Heart left ventricle (tissue), 16 donors: Measurements from ENCODE around the gene HES5. TPM values are rescaled to one million over a fixed set of nuclear protein-coding genes. Genes with fewer than 3 reads are reported as not detected.

Experiments
- ATAC-seq, 4 donors: fragments of 200-7000 bp; cut with Tn5 transposase; one replicate each; pipeline ENCODE4 v1.9.1; 2020 to 2022; ENCODE audit warnings: moderate library complexity in 4 of 4, mild to moderate bottlenecking in 3 of 4, moderate number of reproducible peaks in 1 of 4
- DNase-seq, 5 donors: peaks; one replicate each; pipeline ENCODE4 v3.0.0-alpha.2; 2020
- H3K27ac ChIP-seq, 12 donors: fragments of 200-600 bp; sonication (generic) in 4 of 12; one replicate each; pipeline versions ENCODE4 v1.5.0 to v1.8.0; 2016 to 2022; ENCODE audit warnings: mild to moderate bottlenecking in 2 of 12
- H3K27me3 ChIP-seq, 9 donors: fragments of 200-600 bp; sonication (generic) in 2 of 9; one replicate each; pipeline versions ENCODE4 v1.5.1 to v1.8.0; 2016 to 2022; ENCODE audit warnings: mild to moderate bottlenecking in 3 of 9
- H3K36me3 ChIP-seq, 9 donors: fragments of 200-600 bp; sonication (generic) in 2 of 9; one replicate each; pipeline versions ENCODE4 v1.5.0 to v1.8.0; 2018 to 2022; ENCODE audit warnings: mild to moderate bottlenecking in 2 of 9
- H3K4me1 ChIP-seq, 12 donors: fragments of 200-600 bp; sonication (generic) in 4 of 12; one replicate each; pipeline versions ENCODE4 v1.5.0 to v1.8.0; 2016 to 2022; ENCODE audit warnings: mild to moderate bottlenecking in 3 of 12
- H3K4me3 ChIP-seq, 12 donors: fragments of 200-600 bp; sonication (generic) in 4 of 12; one replicate each; pipeline versions ENCODE4 v1.5.0 to v1.8.0; 2017 to 2022; ENCODE audit warnings: mild to moderate bottlenecking in 9 of 12, moderate library complexity in 4 of 12
- H3K9me3 ChIP-seq, 12 donors: fragments of 200-600 bp; sonication (generic) in 4 of 12; one replicate each; pipeline versions ENCODE4 v1.5.0 to v1.8.0; 2016 to 2022; ENCODE audit warnings: mild to moderate bottlenecking in 1 of 12
- POLR2A ChIP-seq, 2 donors: fragments of 450-650 bp; IDR thresholded peaks; one replicate each; pipeline ENCODE4 v1.6.1; 2017; ENCODE audit warnings: antibody characterized with exemption in 2 of 2, mild to moderate bottlenecking in 2 of 2, moderate library complexity in 2 of 2
- WGBS, 4 donors: extraction: QIAGEN DNeasy Blood & Tissue Kit in 2 of 4; methylation state at CpG; one replicate each; pipeline versions ENCODE4 v1.1.5 to v1.1.7; 2013 to 2018; 5-methylcytosine and 5-hydroxymethylcytosine counted together
- intact Hi-C, 10 donors: fragments of 100-400 bp; cut with DNase I; formaldehyde crosslinking; loops; one replicate each; pipeline versions ENCODE4 v1.11.1 to v1.14.2; 2022
- polyA plus RNA-seq, 2 donors: library from polyadenylated mRNA; stranded (reverse); fragments of 200-250 nt; gene quantifications; one replicate each; pipeline ENCODE4 v1.2.3, GENCODE V29; 2013
- total RNA-seq, 9 donors: library from RNA; depleted of rRNA in 2 of 9; stranded (reverse); fragments of >200 nt in 2 of 9; fragmentation: NEBNext Ultra II Directional in 3 of 9; extraction: Animal tissue kit (Norgen Biotek cat#: 25700) in 3 of 9; gene quantifications; one replicate each; pipeline versions ENCODE4 v1.1.0 to v1.2.4, GENCODE V29; 2016 to 2023
- TF ChIP-seq, protein P1 (sequence below), 12 donors: fragments of 200-600 bp; sonication (generic) in 4 of 12; IDR thresholded peaks; one replicate each; pipeline versions ENCODE4 v1.5.0 to v1.8.0; 2018 to 2022; ENCODE audit warnings: antibody characterized with exemption in 12 of 12, mild to moderate bottlenecking in 5 of 12
- donor health status: ischemic (EF 13 %, LVEDD 7.1; RV severe dilation, severe dysfunction).
- donor health status: healthy with polysubstance abuse.
- donor health status: DM: no; HTN: yes; CAD: no.
- donor health status: DM: no; HTN: no; CAD: no.
- donor health status: ischemic (EF 25% LVEDD 6.9; RV normal size, moderate dysfunction).
- donor health status: ischemic (EF 25% LVEDD 5.7; RV mildly dilated, moderate dysfunction).
- donor health status: healthy.
- donor health status: DM: yes; HTN: yes; CAD: no.
- donor health status: ischemic (EF 35%, LVEDD 5.7; RV mildly dilated, moderate dysfunction).
- donor health status: nonischemic (EF 11% LVEDD 7.7; RV severe dilation, severe dysfunction).
- donor health status: DM: yes; HTN: yes; CAD: no.
- donor health status: PGD.
- donor health status: ischemic (EF 29% LVEDD 5.4; RV normal size, mild dysfunction).
- donor health status: nonischemic (EF 23%, LVEDD 6.1; RV moderate dilation, normal function).

Gene HES5
- total and polyA plus RNA-seq, 11 donors, result 0.42 to 2.0 (median 1.2) TPM

DNA sequence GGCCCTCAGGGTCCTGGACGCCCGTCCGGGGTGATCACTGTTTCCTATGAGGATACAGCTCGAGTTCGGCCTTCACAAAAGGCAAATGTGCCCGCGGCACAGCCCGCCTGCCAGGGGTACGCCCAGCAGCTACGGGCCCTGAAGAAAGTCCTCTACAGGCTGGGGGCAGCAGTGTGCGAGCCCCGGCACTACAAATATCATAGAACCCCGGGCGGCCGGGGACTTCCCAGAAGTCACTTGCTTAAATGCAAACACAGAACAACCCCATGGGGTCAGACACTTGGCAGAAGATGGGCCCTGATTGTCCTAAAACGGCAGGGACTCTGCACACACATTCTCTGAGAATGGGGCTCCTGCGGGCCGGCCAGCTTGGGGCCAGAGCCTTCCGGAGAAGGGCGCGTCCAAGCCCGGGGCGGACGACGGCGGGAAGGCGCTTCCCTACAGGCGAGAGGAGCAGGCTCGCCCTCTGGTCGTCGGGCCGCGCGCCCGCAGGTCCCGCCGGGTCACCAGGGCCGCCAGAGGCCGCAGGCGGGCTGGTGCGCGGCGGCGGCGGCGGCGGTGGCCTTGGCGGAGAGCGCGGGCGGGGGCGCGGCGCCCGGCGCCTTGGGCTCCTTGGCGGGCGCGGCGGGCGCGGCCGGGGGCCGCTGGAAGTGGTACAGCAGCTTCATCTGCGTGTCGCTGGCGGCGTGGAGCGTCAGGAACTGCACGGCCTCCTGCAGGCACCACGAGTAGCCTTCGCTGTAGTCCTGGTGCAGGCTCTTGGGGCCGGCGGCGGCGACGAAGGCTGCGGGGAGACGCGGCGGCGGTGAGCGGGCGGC is 888 bp downstream of the HES5 start:
- peaks cover 27 to 65% (median 57%) of the 10 kb centered on the region in 12 donors for H3K4me1 ChIP-seq
- intact Hi-C loops, result loop anchor here in 8 of 10 donors (1.0 to 10.0 kb wide), 6 partner anchors 17 to 337 kb away; partner anchors contain the start of genes PEX10 (in 5 of the 8), FAAP20 (in 3 of the 8) and PRXL2B (in 1 of the 8)
- H3K27ac ChIP-seq, result peak overlapping the region in 10 of 12 donors; percentile 35 to 92 (median 84)
- DNase-seq (peak in 3 of 5 donors; percentile 44 to 80 (median 58)), ATAC-seq (no peak)
- peaks cover 0 to 50% (median 0%) of the 10 kb centered on the region in 9 donors for H3K27me3 ChIP-seq
- no peak for TF ChIP-seq POLR2A (IDR thresholded peaks at IDR 0.05)
- TF ChIP-seq, protein P1, sequence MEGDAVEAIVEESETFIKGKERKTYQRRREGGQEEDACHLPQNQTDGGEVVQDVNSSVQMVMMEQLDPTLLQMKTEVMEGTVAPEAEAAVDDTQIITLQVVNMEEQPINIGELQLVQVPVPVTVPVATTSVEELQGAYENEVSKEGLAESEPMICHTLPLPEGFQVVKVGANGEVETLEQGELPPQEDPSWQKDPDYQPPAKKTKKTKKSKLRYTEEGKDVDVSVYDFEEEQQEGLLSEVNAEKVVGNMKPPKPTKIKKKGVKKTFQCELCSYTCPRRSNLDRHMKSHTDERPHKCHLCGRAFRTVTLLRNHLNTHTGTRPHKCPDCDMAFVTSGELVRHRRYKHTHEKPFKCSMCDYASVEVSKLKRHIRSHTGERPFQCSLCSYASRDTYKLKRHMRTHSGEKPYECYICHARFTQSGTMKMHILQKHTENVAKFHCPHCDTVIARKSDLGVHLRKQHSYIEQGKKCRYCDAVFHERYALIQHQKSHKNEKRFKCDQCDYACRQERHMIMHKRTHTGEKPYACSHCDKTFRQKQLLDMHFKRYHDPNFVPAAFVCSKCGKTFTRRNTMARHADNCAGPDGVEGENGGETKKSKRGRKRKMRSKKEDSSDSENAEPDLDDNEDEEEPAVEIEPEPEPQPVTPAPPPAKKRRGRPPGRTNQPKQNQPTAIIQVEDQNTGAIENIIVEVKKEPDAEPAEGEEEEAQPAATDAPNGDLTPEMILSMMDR (IDR thresholded peaks at IDR 0.05), result peak in 5 of 12 donors; percentile 6 to 22 (median 15)
- 6 to 24% (median 10%) methylated on average over 19 to 84 of the region's 84 CpGs for WGBS, 4 donors
- peak overlapping the region in 11 of 12 donors; percentile 37 to 72 (median 52) for H3K4me3 ChIP-seq
- H3K9me3 ChIP-seq, result no peaks in the 10 kb centered on the region
- H3K36me3 ChIP-seq, result no peaks in the 10 kb centered on the region

DNA sequence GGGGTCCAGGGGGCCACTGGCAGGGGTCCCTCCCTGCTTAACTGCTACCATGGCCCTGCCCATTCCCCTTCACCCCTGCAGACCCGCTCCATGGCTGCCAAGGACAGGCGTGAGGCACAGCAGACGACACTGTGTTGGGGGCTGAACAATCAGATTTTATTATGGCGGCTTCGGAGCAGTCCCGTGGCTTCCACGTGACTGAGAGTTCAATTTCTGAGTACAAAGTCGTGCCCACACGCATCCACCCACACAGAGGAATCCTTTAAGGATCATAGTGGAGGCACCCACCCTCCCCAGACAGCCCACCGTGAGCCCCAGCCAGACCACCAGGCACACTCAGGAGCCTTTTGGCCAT is 1.5 kb downstream of the HES5 start:
- intact Hi-C loops, result loop anchor here in 8 of 10 donors (1.0 to 10.0 kb wide), 6 partner anchors 18 to 336 kb away; partner anchors contain the start of genes PEX10 (in 5 of the 8), FAAP20 (in 3 of the 8) and PRXL2B (in 1 of the 8)
- WGBS, 4 donors, result 57 to 72% (median 66%) methylated on average over 10 of the region's 10 CpGs
- H3K4me1 ChIP-seq, result peaks cover 29 to 70% (median 61%) of the 10 kb centered on the region in 12 donors
- H3K27ac ChIP-seq, result peak overlapping the region in 8 of 12 donors; percentile 63 to 92 (median 84)
- H3K36me3 ChIP-seq, result no peaks in the 10 kb centered on the region
- DNase-seq, result no peak
- H3K27me3 ChIP-seq, result peaks cover 0 to 50% (median 0%) of the 10 kb centered on the region in 9 donors
- no peak for TF ChIP-seq POLR2A (IDR thresholded peaks at IDR 0.05)
- TF ChIP-seq, protein P1 (IDR thresholded peaks at IDR 0.05), result no peak
- no peak for ATAC-seq
- no peaks in the 10 kb centered on the region for H3K9me3 ChIP-seq
- peak overlapping the region in 10 of 12 donors; percentile 34 to 72 (median 53) for H3K4me3 ChIP-seq

- peak; percentile 75 to 91 (median 86) for DNase-seq
- Histone ChIP-seq H3K4me3 (peak overlapping the region in 5 of 12 donors; percentile 54 to 72 (median 65)), H3K36me3 (no peaks in the 10 kb centered on the region), H3K27me3 (peaks cover 0 to 49% (median 0%) of the 10 kb centered on the region in 9 donors), H3K27ac (peak overlapping the region in 11 of 12 donors; percentile 44 to 92 (median 84)), H3K4me1 (peaks cover 29 to 76% (median 67%) of the 10 kb centered on the region in 12 donors), H3K9me3 (no peaks in the 10 kb centered on the region)
- 41 to 64% (median 44%) methylated on average over 5 to 12 of the region's 12 CpGs for WGBS, 4 donors
- peak; percentile 65 to 77 (median 72) for ATAC-seq
- TF ChIP-seq, protein P1 (IDR thresholded peaks at IDR 0.05), result peak in 1 of 12 donors; percentile 7
- no peak for TF ChIP-seq POLR2A (IDR thresholded peaks at IDR 0.05)
- intact Hi-C loops, result loop anchor here in 8 of 10 donors (1.0 to 10.0 kb wide), 6 partner anchors 18 to 336 kb away; partner anchors contain the start of genes PEX10 (in 5 of the 8), FAAP20 (in 3 of the 8) and PRXL2B (in 1 of the 8)
Measured at GRCh38 chr1:2528016-2528415, 2.0 kb downstream of the HES5 start.

GRCh38 chr1:2527556-2527860 is 2.6 kb downstream of the HES5 start:
- H3K27me3 ChIP-seq, result peaks cover 0 to 44% (median 0%) of the 10 kb centered on the region in 9 donors
- peaks cover 0 to 2% (median 0%) of the 10 kb centered on the region in 9 donors for H3K36me3 ChIP-seq
- intact Hi-C loops, result loop anchor here in 8 of 10 donors (2.0 to 10.0 kb wide), 5 partner anchors 60 to 335 kb away; partner anchors contain the start of genes PEX10 (in 6 of the 8), FAAP20 (in 3 of the 8) and PRXL2B (in 1 of the 8)
- H3K27ac ChIP-seq, result peak overlapping the region in 11 of 12 donors; percentile 44 to 92 (median 84)
- TF ChIP-seq, protein P1 (IDR thresholded peaks at IDR 0.05), result no peak
- DNase-seq (no peak), ATAC-seq (peak in 1 of 4 donors; percentile 0)
- WGBS, 4 donors, result 60 to 89% (median 83%) methylated on average over 2 to 4 of the region's 4 CpGs
- H3K4me1 ChIP-seq, result peaks cover 29 to 78% (median 68%) of the 10 kb centered on the region in 12 donors
- H3K4me3 ChIP-seq, result peak overlapping the region in 2 of 12 donors; percentile 62 to 92
- no peaks in the 10 kb centered on the region for H3K9me3 ChIP-seq
